Spleen (tissue), 11 donors: ENCODE measurements around the gene CEP44. TPM values are rescaled to one million over a fixed set of nuclear protein-coding genes. Genes with fewer than 3 reads are reported as not detected.

Source experiments
- DNase-seq: peaks from one replicate; pipeline ENCODE4 v3.0.0-alpha.2; 2020
- H3K27ac ChIP-seq, 8 donors: fragments of 200-600 bp; sonication (generic) in 7 of 8; 1 replicate in 4 of 8; 2 replicates in 4 of 8; pipeline versions ENCODE4 v1.5.0 to v1.8.0; 2016 to 2021; ENCODE audit warnings: inconsistent platforms in 4 of 8, mild to moderate bottlenecking in 4 of 8, moderate library complexity in 1 of 8
- H3K27me3 ChIP-seq, 7 donors: fragments of 200-600 bp; sonication (generic) in 6 of 7; replicated peaks in 1 of 7; 1 replicate in 4 of 7; 2 replicates in 3 of 7; pipeline versions ENCODE4 v1.5.0 to v1.8.0; 2016 to 2021; ENCODE audit warnings: inconsistent platforms in 3 of 7, mild to moderate bottlenecking in 1 of 7
- H3K36me3 ChIP-seq, 6 donors: fragments of 200-600 bp; sonication (generic) in 5 of 6; 1 replicate in 4 of 6; 2 replicates in 2 of 6; pipeline versions ENCODE4 v1.5.0 to v1.8.0; 2016 to 2021; ENCODE audit warnings: inconsistent platforms in 2 of 6
- H3K4me1 ChIP-seq, 6 donors: fragments of 200-600 bp; sonication (generic) in 5 of 6; 1 replicate in 3 of 6; 2 replicates in 3 of 6; pipeline versions ENCODE4 v1.5.0 to v1.8.0; 2016 to 2021; ENCODE audit warnings: inconsistent platforms in 3 of 6
- H3K4me3 ChIP-seq, 8 donors: fragments of 200-600 bp; sonication (generic) in 7 of 8; 1 replicate in 4 of 8; 2 replicates in 4 of 8; pipeline versions ENCODE4 v1.5.0 to v1.8.0; 2016 to 2021; ENCODE audit warnings: inconsistent platforms in 4 of 8, mild to moderate bottlenecking in 4 of 8, moderate library complexity in 2 of 8
- H3K9me3 ChIP-seq, 8 donors: fragments of 200-600 bp; sonication (generic) in 7 of 8; 1 replicate in 4 of 8; 2 replicates in 4 of 8; pipeline versions ENCODE4 v1.5.0 to v1.8.0; 2016 to 2021; ENCODE audit warnings: inconsistent platforms in 4 of 8
- POLR2A ChIP-seq, 3 donors: fragments of 450-650 bp; IDR thresholded peaks; one replicate each; pipeline ENCODE4 v1.5.1; 2017; ENCODE audit warnings: antibody characterized with exemption in 3 of 3, mild to moderate bottlenecking in 1 of 3
- POLR2AphosphoS5 ChIP-seq, 3 donors: sonication (generic); formaldehyde crosslinking; IDR thresholded peaks; one replicate each; pipeline ENCODE4 v1.5.1; 2017; ENCODE audit warnings: antibody characterized with exemption in 3 of 3
- WGBS, 5 donors: extraction: QIAGEN DNeasy Blood & Tissue Kit in 3 of 5; methylation state at CpG; one replicate each; pipeline versions ENCODE4 v1.1.5 to v1.1.7; 2013 to 2018; 5-methylcytosine and 5-hydroxymethylcytosine counted together
- intact Hi-C: fragments of 100-400 bp; cut with DNase I; formaldehyde crosslinking; loops from one replicate; pipeline ENCODE4 v1.15.0; 2023; ENCODE audit warnings: low total_unique reads
- polyA plus RNA-seq, 3 donors: library from polyadenylated mRNA; stranded (reverse); fragments of 200-250 nt; gene quantifications; one replicate each; pipeline ENCODE4 v1.2.1, GENCODE V29; 2013
- total RNA-seq, 7 donors: library from RNA; depleted of rRNA in 3 of 7; stranded (reverse); fragments of >200 nt in 3 of 7; fragmentation: NEBNext Ultra II Directional in 4 of 7; extraction: Animal tissue kit (Norgen Biotek cat#: 25700) in 4 of 7; gene quantifications; one replicate each; pipeline versions ENCODE4 v1.1.0 to v1.2.1, GENCODE V29; 2016 to 2021
- TF ChIP-seq, protein P1 (sequence below), 11 experiments: fragments of 200-600 bp in 7 of 11; fragments of 450-650 bp in 4 of 11; sonication (generic) in 4 of 11; IDR thresholded peaks in 8 of 11; conservative IDR thresholded peaks in 3 of 11; 1 replicate in 7 of 11; 2 replicates in 4 of 11; pipeline versions ENCODE4 v1.4.0 to v1.8.0; 2016 to 2021; ENCODE audit warnings: antibody characterized with exemption in 11 of 11, inconsistent platforms in 4 of 11, mild to moderate bottlenecking in 1 of 11
- donor health status: healthy with polysubstance abuse.
- donor health status: DM: no; HTN: no; CAD: no; lungs with moderate emphysema.
- donor health status: DM: no; HTN: no; CAD: no.
- donor health status: Bipolar disorder and iron deficiency.
- donor health status: healthy.
- donor health status: DM: no; HTN: no; CAD: no.
- donor health status: DM: yes; HTN: yes; CAD: no.

The CEP44 gene
- total and polyA plus RNA-seq, 10 donors: 5.6 to 27.7 (median 15.9) TPM

DNA sequence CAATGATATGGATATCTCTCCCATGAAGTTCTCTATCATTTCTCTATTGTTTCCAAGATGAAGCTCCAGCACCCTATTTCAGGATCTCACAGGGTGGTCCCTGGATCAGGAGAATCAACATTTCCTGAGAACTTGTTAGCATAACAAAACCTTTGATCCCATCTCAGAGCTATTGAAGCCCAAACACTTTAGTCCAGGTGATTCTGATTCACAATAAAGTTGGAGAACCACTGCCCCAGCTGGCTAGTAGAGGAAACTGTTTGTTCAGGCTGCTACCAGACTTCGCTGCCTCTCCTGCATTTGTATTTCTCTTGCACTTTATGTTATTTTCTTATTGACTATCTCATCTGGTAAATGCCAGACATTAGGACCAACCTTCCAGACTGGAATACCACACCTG lies 65.4 kb downstream of the CEP44 start:
- Histone ChIP-seq H3K9me3 (peaks cover 0 to 14% (median 8%) of the 10 kb centered on the region in 8 donors), H3K27ac (no peak overlapping the region), H3K27me3 (no peaks in the 10 kb centered on the region), H3K4me3 (no peak overlapping the region), H3K4me1 (no peaks in the 10 kb centered on the region), H3K36me3 (no peaks in the 10 kb centered on the region)
- WGBS, 5 donors: 79 to 97% (median 89%) methylated on average over 1 of the region's 1 CpG
- no peak for DNase-seq
- intact Hi-C loops: no loop called here
- no peak for TF ChIP-seq POLR2A (IDR thresholded peaks at IDR 0.05)
- no peak for TF ChIP-seq POLR2AphosphoS5 (IDR thresholded peaks at IDR 0.05)
- TF ChIP-seq, protein P1, sequence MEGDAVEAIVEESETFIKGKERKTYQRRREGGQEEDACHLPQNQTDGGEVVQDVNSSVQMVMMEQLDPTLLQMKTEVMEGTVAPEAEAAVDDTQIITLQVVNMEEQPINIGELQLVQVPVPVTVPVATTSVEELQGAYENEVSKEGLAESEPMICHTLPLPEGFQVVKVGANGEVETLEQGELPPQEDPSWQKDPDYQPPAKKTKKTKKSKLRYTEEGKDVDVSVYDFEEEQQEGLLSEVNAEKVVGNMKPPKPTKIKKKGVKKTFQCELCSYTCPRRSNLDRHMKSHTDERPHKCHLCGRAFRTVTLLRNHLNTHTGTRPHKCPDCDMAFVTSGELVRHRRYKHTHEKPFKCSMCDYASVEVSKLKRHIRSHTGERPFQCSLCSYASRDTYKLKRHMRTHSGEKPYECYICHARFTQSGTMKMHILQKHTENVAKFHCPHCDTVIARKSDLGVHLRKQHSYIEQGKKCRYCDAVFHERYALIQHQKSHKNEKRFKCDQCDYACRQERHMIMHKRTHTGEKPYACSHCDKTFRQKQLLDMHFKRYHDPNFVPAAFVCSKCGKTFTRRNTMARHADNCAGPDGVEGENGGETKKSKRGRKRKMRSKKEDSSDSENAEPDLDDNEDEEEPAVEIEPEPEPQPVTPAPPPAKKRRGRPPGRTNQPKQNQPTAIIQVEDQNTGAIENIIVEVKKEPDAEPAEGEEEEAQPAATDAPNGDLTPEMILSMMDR (IDR thresholded peaks at IDR 0.05 in 8 of 11, conservative IDR thresholded peaks at IDR 0.05 in 3 of 11): no peak

- DNase-seq: no peak
Observed at GRCh38 chr4:174352061-174352819, 68.5 kb downstream of the CEP44 start.

DNA sequence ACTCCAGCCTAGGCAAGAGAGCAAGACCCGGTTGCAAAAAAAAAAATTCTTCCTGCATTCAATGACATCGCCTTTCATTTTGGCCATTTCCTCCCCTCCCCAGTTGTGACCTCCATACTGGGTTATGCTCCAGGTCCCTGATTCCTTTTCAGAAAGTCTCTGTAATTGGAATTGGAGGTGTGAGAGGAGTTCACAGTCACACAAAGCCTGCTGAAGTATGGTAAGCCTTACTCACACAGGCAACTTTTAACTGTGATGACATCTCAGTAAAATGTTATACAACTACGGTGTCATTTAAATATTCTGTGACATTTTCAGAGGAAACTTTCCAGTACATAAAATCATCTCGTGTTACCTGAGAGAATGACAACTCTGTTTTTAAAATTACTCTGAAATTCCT lies 73.6 kb downstream of the CEP44 start:
- no peaks in the 10 kb centered on the region for H3K4me1 ChIP-seq
- intact Hi-C loops: no loop called here
- no peak overlapping the region for H3K27ac ChIP-seq
- DNase-seq: no peak
- H3K27me3 ChIP-seq: no peaks in the 10 kb centered on the region
- TF ChIP-seq POLR2A (IDR thresholded peaks at IDR 0.05) (no peak), POLR2AphosphoS5 (IDR thresholded peaks at IDR 0.05) (no peak)
- TF ChIP-seq, protein P1 (IDR thresholded peaks at IDR 0.05 in 8 of 11, conservative IDR thresholded peaks at IDR 0.05 in 3 of 11): no peak
- H3K4me3 ChIP-seq: no peak overlapping the region
- no peaks in the 10 kb centered on the region for H3K36me3 ChIP-seq
- H3K9me3 ChIP-seq: no peaks in the 10 kb centered on the region
- 72 to 91% (median 74%) methylated on average over 4 of the region's 4 CpGs for WGBS, 5 donors

More at GRCh38 chr4:174352061-174352819, 68.5 kb downstream of the CEP44 start:
- no peak overlapping the region for H3K4me3 ChIP-seq
- no peak overlapping the region for H3K27ac ChIP-seq
- intact Hi-C loops: no loop called here
- TF ChIP-seq, protein P1 (IDR thresholded peaks at IDR 0.05 in 8 of 11, conservative IDR thresholded peaks at IDR 0.05 in 3 of 11): no peak
- TF ChIP-seq POLR2A (IDR thresholded peaks at IDR 0.05) (no peak), POLR2AphosphoS5 (IDR thresholded peaks at IDR 0.05) (no peak)
- 27 to 48% (median 39%) methylated on average over 5 of the region's 5 CpGs for WGBS, 5 donors
- H3K27me3 ChIP-seq: no peaks in the 10 kb centered on the region
- H3K4me1 ChIP-seq: no peaks in the 10 kb centered on the region
- peaks cover 0 to 14% (median 8%) of the 10 kb centered on the region in 8 donors for H3K9me3 ChIP-seq
- no peaks in the 10 kb centered on the region for H3K36me3 ChIP-seq

GRCh38 chr4:174358410-174358809 lies 74.7 kb downstream of the CEP44 start:
- Histone ChIP-seq H3K4me3 (no peak overlapping the region), H3K36me3 (no peaks in the 10 kb centered on the region), H3K4me1 (no peaks in the 10 kb centered on the region), H3K27me3 (no peaks in the 10 kb centered on the region), H3K27ac (no peak overlapping the region), H3K9me3 (no peaks in the 10 kb centered on the region)
- TF ChIP-seq, protein P1 (IDR thresholded peaks at IDR 0.05 in 8 of 11, conservative IDR thresholded peaks at IDR 0.05 in 3 of 11): no peak
- TF ChIP-seq POLR2A (IDR thresholded peaks at IDR 0.05): no peak
- no peak for TF ChIP-seq POLR2AphosphoS5 (IDR thresholded peaks at IDR 0.05)
- WGBS, 5 donors: 40 to 79% (median 59%) methylated on average over 1 of the region's 1 CpG
- DNase-seq: no peak
- intact Hi-C loops: no loop called here
